Epithelial cell of proximal tubule (primary cell): ENCODE results near the gene JOSD1. TPM values are rescaled to one million over a fixed set of nuclear protein-coding genes. Genes with fewer than 3 reads are reported as not detected.

Experiments used
- DNase-seq: peaks from one replicate; pipeline ENCODE4 v3.0.0-alpha.2; 2011; ENCODE audit warnings: low read depth
- H3K4me3 ChIP-seq: 2 replicates; pipeline ENCODE4 v1.5.1; 2011; ENCODE audit warnings: low read depth, mild to moderate bottlenecking, low read length
- total RNA-seq: library from RNA; depleted of rRNA; stranded (reverse); fragments of >200 nt; gene quantifications from 2 replicates; pipeline ENCODE4 v1.2.3, GENCODE V29; 2015
- TF ChIP-seq, protein P1 (sequence below): conservative IDR thresholded peaks from 2 replicates; pipeline ENCODE4 v1.5.1; 2012; ENCODE audit warnings: low read depth, mild to moderate bottlenecking, low read length

Gene JOSD1
- total RNA-seq, 1 donor from 2014 or later, result 89.6 TPM

GRCh38 chr22:38694049-38694448 lies 6.7 kb downstream of the JOSD1 start:
- TF ChIP-seq, protein P1, sequence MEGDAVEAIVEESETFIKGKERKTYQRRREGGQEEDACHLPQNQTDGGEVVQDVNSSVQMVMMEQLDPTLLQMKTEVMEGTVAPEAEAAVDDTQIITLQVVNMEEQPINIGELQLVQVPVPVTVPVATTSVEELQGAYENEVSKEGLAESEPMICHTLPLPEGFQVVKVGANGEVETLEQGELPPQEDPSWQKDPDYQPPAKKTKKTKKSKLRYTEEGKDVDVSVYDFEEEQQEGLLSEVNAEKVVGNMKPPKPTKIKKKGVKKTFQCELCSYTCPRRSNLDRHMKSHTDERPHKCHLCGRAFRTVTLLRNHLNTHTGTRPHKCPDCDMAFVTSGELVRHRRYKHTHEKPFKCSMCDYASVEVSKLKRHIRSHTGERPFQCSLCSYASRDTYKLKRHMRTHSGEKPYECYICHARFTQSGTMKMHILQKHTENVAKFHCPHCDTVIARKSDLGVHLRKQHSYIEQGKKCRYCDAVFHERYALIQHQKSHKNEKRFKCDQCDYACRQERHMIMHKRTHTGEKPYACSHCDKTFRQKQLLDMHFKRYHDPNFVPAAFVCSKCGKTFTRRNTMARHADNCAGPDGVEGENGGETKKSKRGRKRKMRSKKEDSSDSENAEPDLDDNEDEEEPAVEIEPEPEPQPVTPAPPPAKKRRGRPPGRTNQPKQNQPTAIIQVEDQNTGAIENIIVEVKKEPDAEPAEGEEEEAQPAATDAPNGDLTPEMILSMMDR, result no peak
- DNase-seq, result no peak
- no peak overlapping the region for H3K4me3 ChIP-seq

DNA sequence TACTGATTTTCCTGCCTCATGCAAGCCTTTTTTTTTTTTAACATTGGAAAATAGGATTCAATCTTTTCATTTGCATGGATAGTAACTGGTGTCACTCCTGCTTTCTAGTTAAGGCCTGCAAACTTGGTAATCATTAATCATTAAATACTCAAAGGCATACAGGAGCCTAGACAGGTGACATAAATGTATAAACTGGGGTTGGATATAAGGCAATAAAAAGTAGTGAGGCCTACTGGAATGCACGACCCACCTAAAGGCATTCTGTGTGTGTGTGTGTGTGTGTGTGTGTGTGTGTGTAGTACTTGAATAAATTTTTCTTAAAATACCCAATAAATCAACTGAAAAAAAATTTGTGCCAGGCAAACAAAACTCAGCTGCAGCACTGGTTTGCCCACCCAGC lies 11.1 kb downstream of the JOSD1 start:
- H3K4me3 ChIP-seq, result no peak overlapping the region
- DNase-seq, result no peak
- TF ChIP-seq, protein P1, result no peak

GRCh38 chr22:38685761-38686160 lies 15.0 kb downstream of the JOSD1 start:
- no peak overlapping the region for H3K4me3 ChIP-seq
- DNase-seq, result no peak
- TF ChIP-seq, protein P1, result no peak

DNA sequence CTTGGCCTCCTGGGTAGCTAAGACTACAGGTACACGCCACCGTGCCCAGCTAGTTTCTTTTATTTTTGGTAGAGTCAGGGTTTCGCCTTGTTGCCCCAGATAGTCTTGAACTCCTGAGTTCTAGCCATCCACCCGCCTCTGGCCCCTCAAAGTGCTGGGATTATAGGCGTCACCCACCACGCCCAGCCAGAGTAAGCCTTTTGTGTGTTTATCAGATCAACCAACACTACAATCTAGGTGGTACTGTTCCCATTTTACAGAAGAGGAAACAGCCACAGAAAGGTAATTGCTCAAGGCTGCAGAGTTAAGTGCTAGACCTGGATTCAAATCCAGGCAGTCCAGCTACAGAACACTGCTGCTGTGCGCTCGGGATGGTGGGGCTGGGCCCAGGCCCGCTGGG lies 15.8 kb downstream of the JOSD1 start:
- H3K4me3 ChIP-seq, result no peak overlapping the region
- DNase-seq, result no peak
- TF ChIP-seq, protein P1, result no peak

DNA sequence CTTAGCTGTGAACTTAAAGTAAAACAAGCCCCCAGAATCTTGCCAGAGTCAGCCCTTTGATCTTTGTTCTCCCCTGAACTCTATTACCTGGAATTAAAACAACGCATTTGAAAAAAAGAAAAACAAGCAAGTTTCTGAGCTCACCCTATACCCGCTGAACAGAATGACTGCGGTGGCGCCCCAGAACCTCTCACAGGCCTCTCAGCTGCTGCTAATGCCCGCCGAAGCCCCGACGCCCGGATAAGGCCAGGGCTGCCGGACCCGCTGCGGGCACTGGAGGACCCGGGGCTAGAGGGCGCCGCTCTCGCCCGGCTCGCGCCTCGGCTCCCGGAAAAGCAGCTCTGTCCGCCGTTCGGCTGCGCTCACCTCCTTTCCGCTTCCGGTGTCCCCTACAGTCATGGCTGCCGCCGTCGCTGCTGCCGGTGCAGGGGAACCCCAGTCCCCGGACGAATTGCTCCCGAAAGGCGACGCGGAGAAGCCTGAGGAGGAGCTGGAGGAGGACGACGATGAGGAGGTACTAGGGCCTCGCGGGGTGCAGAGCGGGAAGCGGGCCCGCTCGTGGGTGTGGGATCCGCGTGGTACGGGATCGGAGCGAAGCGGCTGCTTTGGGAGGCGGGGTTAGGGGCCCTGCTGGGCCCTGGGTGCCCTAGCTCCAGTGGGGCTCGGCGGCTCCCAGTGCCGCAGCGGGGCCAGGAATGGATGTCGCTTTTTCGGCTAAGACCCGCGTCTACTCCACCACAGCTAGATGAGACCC lies 19.0 kb downstream of the JOSD1 start, which contains the start of gene TOMM22:
Gene TOMM22, plus strand, starts transcription at position 376 of the 754 bp plus-strand sequence. Its CDS starts 22 bp downstream, at position 398.
- peak within 1 kb of the TSS; percentile 99 for H3K4me3 ChIP-seq
- no peak for DNase-seq
- TF ChIP-seq, protein P1, result peak; percentile 57

GRCh38 chr22:38675833-38676232 lies 24.9 kb downstream of the JOSD1 start:
- no peak overlapping the region for H3K4me3 ChIP-seq
- DNase-seq, result no peak
- TF ChIP-seq, protein P1, result no peak

DNA sequence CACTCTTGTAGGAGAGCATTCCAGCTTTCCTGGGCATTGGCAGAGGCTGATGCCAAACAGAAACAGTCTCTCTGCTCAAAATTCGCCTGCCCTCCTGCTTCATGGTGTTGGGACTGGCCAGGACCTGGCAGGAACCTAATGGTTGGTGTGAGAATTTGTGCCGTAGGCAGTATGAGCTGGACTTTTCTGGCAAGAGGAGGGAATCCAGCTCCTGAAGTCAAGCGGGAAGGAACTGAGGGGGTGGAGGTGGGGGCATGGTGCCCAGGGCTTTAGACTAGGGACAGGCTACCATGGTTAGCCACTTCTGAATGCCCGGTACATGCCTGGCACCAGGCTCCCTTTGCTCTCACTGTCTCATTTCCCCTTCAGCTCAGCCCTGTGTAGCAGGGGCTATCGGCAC lies 25.9 kb downstream of the JOSD1 start:
- no peak for DNase-seq
- H3K4me3 ChIP-seq, result no peak overlapping the region
- TF ChIP-seq, protein P1, result no peak
